ENCODE data around the gene ETV3. TPM values are rescaled to one million over a fixed set of nuclear protein-coding genes. Genes with fewer than 3 reads are reported as not detected.

Gene ETV3
- polyA plus RNA-seq, 3 donors = 4.8 to 62.3 (median 6.3) TPM

DNA sequence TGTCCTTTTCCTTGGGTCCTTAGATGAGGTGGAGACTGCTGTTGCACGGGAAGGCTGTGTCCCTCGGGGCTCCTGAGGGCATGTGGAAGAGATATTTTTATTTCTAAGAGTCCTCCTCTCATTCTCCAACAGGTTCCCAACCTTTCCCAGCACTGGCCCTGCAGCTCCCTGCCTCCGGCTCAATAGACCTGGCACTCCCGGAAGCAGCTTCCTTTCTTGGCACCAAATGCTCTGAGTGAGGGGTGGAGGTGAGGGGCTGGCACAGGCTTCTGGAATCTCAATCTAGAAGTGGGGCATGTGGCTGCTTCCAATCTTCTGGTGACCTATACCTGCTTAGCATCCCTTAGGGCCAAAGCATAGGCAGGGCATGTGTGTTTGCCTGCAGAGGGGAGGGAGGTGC is 43.1 kb downstream of the ETV3 start:
- H3K36me3 Mint-ChIP-seq = no peaks in the 10 kb centered on the region
- TF ChIP-seq, protein P1, sequence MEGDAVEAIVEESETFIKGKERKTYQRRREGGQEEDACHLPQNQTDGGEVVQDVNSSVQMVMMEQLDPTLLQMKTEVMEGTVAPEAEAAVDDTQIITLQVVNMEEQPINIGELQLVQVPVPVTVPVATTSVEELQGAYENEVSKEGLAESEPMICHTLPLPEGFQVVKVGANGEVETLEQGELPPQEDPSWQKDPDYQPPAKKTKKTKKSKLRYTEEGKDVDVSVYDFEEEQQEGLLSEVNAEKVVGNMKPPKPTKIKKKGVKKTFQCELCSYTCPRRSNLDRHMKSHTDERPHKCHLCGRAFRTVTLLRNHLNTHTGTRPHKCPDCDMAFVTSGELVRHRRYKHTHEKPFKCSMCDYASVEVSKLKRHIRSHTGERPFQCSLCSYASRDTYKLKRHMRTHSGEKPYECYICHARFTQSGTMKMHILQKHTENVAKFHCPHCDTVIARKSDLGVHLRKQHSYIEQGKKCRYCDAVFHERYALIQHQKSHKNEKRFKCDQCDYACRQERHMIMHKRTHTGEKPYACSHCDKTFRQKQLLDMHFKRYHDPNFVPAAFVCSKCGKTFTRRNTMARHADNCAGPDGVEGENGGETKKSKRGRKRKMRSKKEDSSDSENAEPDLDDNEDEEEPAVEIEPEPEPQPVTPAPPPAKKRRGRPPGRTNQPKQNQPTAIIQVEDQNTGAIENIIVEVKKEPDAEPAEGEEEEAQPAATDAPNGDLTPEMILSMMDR (IDR thresholded peaks at IDR 0.05) = no peak
- no CpG with 5 or more reads among the region's 4 CpGs for WGBS (ENCODE audit: insufficient coverage)

DNA sequence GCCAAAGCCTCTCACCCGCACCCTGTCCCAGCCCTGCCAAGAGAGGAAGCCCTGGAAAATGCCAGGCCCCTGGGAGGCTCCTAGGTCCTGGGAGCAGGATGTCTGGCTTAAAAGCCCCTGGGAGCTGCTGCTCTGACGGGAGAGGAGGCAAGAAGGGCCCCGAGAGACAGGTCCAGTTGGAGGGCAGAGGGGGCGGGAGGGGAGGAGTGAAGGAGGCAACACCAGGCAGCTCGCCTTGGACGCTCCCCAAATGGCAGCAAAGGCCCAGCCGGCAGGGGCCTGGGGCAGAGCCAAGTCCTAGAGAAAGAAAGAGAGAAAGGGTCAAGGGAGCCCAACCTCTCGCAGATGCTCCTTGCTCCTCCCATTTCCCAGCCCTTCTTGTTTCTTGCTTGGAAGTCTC is 45.4 kb downstream of the ETV3 start:
- TF ChIP-seq, protein P1 (IDR thresholded peaks at IDR 0.05) = no peak
- no peak overlapping the region for H2AFZ ChIP-seq (ENCODE audit: insufficient read depth, low read depth, low read length, poor library complexity, severe bottlenecking)
- peaks cover 0 to 2% (median 0%) of the 10 kb centered on the region in 7 donors for H3K9me3 Mint-ChIP-seq
- H3K27me3 ChIP-seq (ENCODE audit: control insufficient read depth in 2 of 2, insufficient read depth in 2 of 2, low read length in 2 of 2) = no peaks in the 10 kb centered on the region
- no peaks in the 10 kb centered on the region for H3K9me3 ChIP-seq (replicated peaks in 1 of 2; ENCODE audit: control insufficient read depth in 1 of 2, insufficient read depth in 1 of 2, low read length in 2 of 2)
- H4K20me1 ChIP-seq (ENCODE audit: insufficient read depth, low read length) = no peaks in the 10 kb centered on the region
- H3K4me3 ChIP-seq (replicated peaks in 1 of 3; ENCODE audit: low read depth in 2 of 3, low read length in 3 of 3) = no peak overlapping the region
- DNase-seq = no peak
- no peak overlapping the region for H3K4me3 Mint-ChIP-seq
- WGBS (ENCODE audit: insufficient coverage) = 94% methylated on average over 7 of the region's 8 CpGs
- H3K4me2 ChIP-seq (replicated peaks; ENCODE audit: extremely low read depth, low read length, poor library complexity, severe bottlenecking) = no peak overlapping the region
- H3K79me2 ChIP-seq (ENCODE audit: insufficient read depth, low read length) = no peaks in the 10 kb centered on the region
- intact Hi-C loops (cut with micrococcal nuclease) = loop anchor here in 1 of 2 donors (2.0 kb wide), 1 partner anchor 14 kb away; no protein-coding TSS in a partner anchor
- no peaks in the 10 kb centered on the region for H3K4me1 ChIP-seq (ENCODE audit: control insufficient read depth in 1 of 2, insufficient read depth in 2 of 2, low read length in 2 of 2)
- no peak overlapping the region for H3K27ac ChIP-seq (ENCODE audit: low read depth in 1 of 2, low read length in 2 of 2)
- H3K36me3 ChIP-seq (replicated peaks in 1 of 2; ENCODE audit: control insufficient read depth in 1 of 2, insufficient read depth in 2 of 2, low read length in 2 of 2) = no peaks in the 10 kb centered on the region
- no peak overlapping the region for H3K9ac ChIP-seq (ENCODE audit: insufficient read depth, low read length, poor library complexity, severe bottlenecking)
- no peaks in the 10 kb centered on the region for H3K36me3 Mint-ChIP-seq
- peak overlapping the region in 3 of 7 donors; percentile 9 to 33 (median 28) for H3K27ac Mint-ChIP-seq
- H3K4me1 Mint-ChIP-seq = no peaks in the 10 kb centered on the region
- peaks cover 2 to 13% (median 5%) of the 10 kb centered on the region in 3 donors for H3K27me3 Mint-ChIP-seq (ENCODE audit: low read depth in 3 of 3)

More for the DNA sequence above, 43.1 kb downstream of the ETV3 start:
- peaks cover 0 to 2% (median 0%) of the 10 kb centered on the region in 7 donors for H3K9me3 Mint-ChIP-seq
- peaks cover 14% of the 10 kb centered on the region for H3K4me1 Mint-ChIP-seq
- no peaks in the 10 kb centered on the region for H3K9me3 ChIP-seq (replicated peaks in 1 of 2; ENCODE audit: control insufficient read depth in 1 of 2, insufficient read depth in 1 of 2, low read length in 2 of 2)
- H3K27ac ChIP-seq (ENCODE audit: low read depth in 1 of 2, low read length in 2 of 2) = no peak overlapping the region
- no peak overlapping the region for H3K4me2 ChIP-seq (replicated peaks; ENCODE audit: extremely low read depth, low read length, poor library complexity, severe bottlenecking)
- H3K27me3 Mint-ChIP-seq (ENCODE audit: low read depth in 3 of 3) = peaks cover under 1 to 13% (median 6%) of the 10 kb centered on the region in 3 donors
- no peaks in the 10 kb centered on the region for H3K79me2 ChIP-seq (ENCODE audit: insufficient read depth, low read length)
- H3K27ac Mint-ChIP-seq = peak overlapping the region in 1 of 7 donors; percentile 77
- intact Hi-C loops (cut with micrococcal nuclease) = no loop called here
- no peaks in the 10 kb centered on the region for H3K36me3 ChIP-seq (replicated peaks in 1 of 2; ENCODE audit: control insufficient read depth in 1 of 2, insufficient read depth in 2 of 2, low read length in 2 of 2)
- H3K9ac ChIP-seq (ENCODE audit: insufficient read depth, low read length, poor library complexity, severe bottlenecking) = no peak overlapping the region
- H3K4me1 ChIP-seq (ENCODE audit: control insufficient read depth in 1 of 2, insufficient read depth in 2 of 2, low read length in 2 of 2) = peaks cover 16 to 18% of the 10 kb centered on the region in 2 donors
- H3K4me3 ChIP-seq (replicated peaks in 1 of 3; ENCODE audit: low read depth in 2 of 3, low read length in 3 of 3) = no peak overlapping the region
- H3K4me3 Mint-ChIP-seq = no peak overlapping the region
- no peaks in the 10 kb centered on the region for H3K27me3 ChIP-seq (ENCODE audit: control insufficient read depth in 2 of 2, insufficient read depth in 2 of 2, low read length in 2 of 2)
- H4K20me1 ChIP-seq (ENCODE audit: insufficient read depth, low read length) = no peaks in the 10 kb centered on the region
- H2AFZ ChIP-seq (ENCODE audit: insufficient read depth, low read depth, low read length, poor library complexity, severe bottlenecking) = no peak overlapping the region
- DNase-seq = no peak

All from CD14-positive monocyte (primary cell).